Endothelial cell of umbilical vein (primary cell): ENCODE measurements around the gene NUBPL.

ENCODE experiments used
- FOS ChIP-seq: IDR thresholded peaks from 2 replicates; pipeline ENCODE4 v1.6.1; 2011; ENCODE audit warnings: mild to moderate bottlenecking, low read length, moderate library complexity, borderline replicate concordance; ENCODE audit not compliant: insufficient read depth
- POLR2A ChIP-seq: IDR thresholded peaks from 2 replicates; pipeline ENCODE4 v1.6.1; 2012; ENCODE audit warnings: low read depth, mild to moderate bottlenecking, control low read depth, low read length
- POLR2AphosphoS5 ChIP-seq: IDR thresholded peaks from 2 replicates; pipeline ENCODE4 v1.6.1; 2012; ENCODE audit warnings: low read depth, mild to moderate bottlenecking, control low read depth, low read length, moderate library complexity; ENCODE audit not compliant: insufficient read depth
- TF ChIP-seq, protein P1 (sequence below), 2 donors: IDR thresholded peaks; 1 replicate in 1 of 2; 2 replicates in 1 of 2; pipeline ENCODE4 v1.5.1; 2011; ENCODE audit warnings: low read length in 2 of 2, mild to moderate bottlenecking in 2 of 2, moderate library complexity in 2 of 2, control low read depth in 1 of 2, inconsistent platforms in 1 of 2, low read depth in 1 of 2; ENCODE audit not compliant: insufficient read depth in 1 of 2; ENCODE audit errors: extremely low read depth in 1 of 2
- TF ChIP-seq, protein P2 (sequence below): IDR thresholded peaks from 2 replicates; pipeline ENCODE4 v1.6.1; 2011; ENCODE audit not compliant: insufficient read depth, insufficient read length

DNA sequence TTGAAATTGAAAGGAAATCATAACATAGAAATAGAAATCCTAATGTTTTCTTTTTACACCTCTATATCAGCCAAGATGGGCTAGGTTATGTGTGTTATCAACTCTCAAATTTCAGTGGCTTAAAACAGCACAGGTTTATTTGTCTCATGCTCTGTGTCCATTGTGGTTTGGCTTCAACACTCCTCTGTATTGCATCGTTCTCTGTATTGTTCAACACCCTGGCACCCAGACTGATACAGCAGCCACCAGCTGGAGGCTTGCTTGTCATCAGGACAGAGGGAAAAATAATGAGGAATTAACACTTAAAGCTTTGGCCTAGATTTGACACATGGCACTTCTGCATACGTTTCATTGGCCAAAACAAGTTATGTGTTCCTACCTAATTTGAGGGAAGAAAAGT, 281.7 kb downstream of the NUBPL start:
- no peak for TF ChIP-seq FOS
- no peak for TF ChIP-seq POLR2A
- TF ChIP-seq, protein P1, sequence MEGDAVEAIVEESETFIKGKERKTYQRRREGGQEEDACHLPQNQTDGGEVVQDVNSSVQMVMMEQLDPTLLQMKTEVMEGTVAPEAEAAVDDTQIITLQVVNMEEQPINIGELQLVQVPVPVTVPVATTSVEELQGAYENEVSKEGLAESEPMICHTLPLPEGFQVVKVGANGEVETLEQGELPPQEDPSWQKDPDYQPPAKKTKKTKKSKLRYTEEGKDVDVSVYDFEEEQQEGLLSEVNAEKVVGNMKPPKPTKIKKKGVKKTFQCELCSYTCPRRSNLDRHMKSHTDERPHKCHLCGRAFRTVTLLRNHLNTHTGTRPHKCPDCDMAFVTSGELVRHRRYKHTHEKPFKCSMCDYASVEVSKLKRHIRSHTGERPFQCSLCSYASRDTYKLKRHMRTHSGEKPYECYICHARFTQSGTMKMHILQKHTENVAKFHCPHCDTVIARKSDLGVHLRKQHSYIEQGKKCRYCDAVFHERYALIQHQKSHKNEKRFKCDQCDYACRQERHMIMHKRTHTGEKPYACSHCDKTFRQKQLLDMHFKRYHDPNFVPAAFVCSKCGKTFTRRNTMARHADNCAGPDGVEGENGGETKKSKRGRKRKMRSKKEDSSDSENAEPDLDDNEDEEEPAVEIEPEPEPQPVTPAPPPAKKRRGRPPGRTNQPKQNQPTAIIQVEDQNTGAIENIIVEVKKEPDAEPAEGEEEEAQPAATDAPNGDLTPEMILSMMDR (IDR thresholded peaks at IDR 0.05; ENCODE audit: extremely low read depth in 1 of 2, insufficient read depth in 1 of 2, low read depth in 1 of 2, low read length in 2 of 2): no peak
- TF ChIP-seq, protein P2, sequence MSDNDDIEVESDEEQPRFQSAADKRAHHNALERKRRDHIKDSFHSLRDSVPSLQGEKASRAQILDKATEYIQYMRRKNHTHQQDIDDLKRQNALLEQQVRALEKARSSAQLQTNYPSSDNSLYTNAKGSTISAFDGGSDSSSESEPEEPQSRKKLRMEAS: no peak
- no peak for TF ChIP-seq POLR2AphosphoS5
